ENCODE measurements around the gene REM1.
A peak's percentile ranks its signal among the peaks of the same experiment; 100 is the strongest.
"Not testable (repeated sequence)": the region's sequence is repeated elsewhere in the genome, so short reads cannot be mapped to it uniquely, and the experiment has no call there.

REM1 gene

DNA sequence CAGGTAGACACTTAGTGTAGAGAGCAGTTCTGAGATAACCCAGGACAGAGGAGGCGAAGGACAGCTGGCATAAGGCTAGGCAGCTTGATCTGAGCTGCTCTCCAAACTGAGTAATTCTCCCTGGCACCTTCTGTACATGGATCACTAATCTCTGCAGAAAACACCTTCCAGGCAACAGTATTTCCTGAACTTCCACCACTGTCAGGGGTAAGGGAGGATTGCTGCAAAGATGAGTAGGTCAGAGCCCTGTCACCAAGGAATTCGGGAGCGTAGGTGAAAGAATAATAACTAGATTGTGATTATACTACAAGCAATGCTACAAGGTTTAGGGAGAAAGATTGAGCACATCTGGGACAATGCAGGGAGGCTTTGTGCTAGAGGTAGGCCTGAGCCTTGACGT, 41.1 kb downstream of the REM1 start:
- DNase-seq, result no peak
- in situ Hi-C loops (cut with HindIII; ENCODE audit: low pct_ligation_motif_present, low pct_unique_long_range_greater_than_20kb, low sequenced_read_pairs), result no loop called here

GRCh38 chr20:31516651-31517050, 41.6 kb downstream of the REM1 start:
- in situ Hi-C loops (cut with HindIII; ENCODE audit: low pct_ligation_motif_present, low pct_unique_long_range_greater_than_20kb, low sequenced_read_pairs), result no loop called here
- DNase-seq, result no peak

DNA sequence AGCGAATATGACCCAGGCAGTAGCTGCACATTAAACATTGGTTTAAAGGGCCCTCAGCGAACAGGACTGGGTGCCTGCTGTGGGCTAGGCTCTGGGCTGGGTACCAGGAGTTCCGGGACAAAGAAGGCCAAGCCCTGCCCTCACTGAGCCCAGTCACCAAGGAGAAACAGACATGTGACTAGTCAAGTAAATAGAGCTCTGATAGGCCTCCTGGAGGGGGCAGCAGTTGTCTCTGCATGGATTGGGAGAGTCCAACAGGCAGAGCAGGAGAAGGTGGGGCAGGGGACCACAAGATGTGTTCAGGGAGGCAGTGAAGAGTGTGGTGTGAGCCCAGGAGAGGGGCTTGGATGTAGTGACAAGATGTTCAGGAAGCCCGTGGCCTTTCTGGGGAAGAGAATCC, 42.3 kb downstream of the REM1 start:
- in situ Hi-C loops (cut with HindIII; ENCODE audit: low pct_ligation_motif_present, low pct_unique_long_range_greater_than_20kb, low sequenced_read_pairs), result no loop called here
- DNase-seq, result peak; percentile 74

GRCh38 chr20:31521267-31521666, 46.2 kb downstream of the REM1 start:
- in situ Hi-C loops (cut with HindIII; ENCODE audit: low pct_ligation_motif_present, low pct_unique_long_range_greater_than_20kb, low sequenced_read_pairs); DNase-seq: not testable (repeated sequence)

GRCh38 chr20:31522731-31523130, 47.6 kb downstream of the REM1 start:
- in situ Hi-C loops (cut with HindIII; ENCODE audit: low pct_ligation_motif_present, low pct_unique_long_range_greater_than_20kb, low sequenced_read_pairs), result no loop called here
- DNase-seq, result no peak

DNA sequence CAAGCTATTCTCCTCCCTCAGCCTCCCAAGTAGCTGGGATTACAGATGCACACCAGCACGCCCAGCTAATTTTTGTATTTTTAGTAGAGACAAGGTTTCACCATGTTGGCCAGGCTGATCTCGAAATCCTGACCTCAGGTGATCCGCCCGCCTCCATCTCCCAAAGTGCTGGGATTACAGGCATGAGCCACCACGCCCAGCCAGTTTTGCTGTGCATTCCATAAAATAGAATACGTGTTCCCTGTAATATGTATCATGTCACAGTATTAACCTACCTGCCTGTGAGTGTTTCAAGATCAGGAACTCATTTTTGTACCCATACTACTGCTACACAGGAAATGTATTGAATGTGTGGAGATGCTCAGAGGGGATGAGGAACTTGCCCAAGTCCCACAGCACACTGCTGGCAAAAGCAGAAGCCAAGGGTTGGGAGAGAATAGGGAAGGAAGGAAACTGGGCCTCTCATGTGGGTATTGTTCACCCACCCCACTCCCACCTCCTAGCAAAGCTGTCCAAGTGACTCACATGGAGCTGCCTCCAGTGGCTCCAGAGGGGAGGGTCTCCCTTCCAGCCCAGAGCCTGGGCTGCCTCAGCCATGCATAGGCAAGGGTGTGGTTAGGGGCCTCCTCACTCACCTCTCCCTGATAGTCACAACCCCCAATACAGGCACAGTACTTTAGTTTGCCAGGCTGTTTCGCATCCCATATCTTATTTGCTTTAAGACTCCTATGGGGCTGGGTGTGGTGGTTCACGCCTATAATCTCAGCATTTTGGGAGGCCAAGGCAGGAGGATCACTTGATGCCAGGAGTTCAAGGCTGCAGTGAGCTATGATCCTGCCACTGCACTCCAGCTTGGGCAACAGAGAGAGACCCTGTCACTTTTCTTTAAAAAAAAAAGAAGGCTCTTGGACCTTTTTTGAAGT, 48.5 kb downstream of the REM1 start:
- peak; percentile 28 for DNase-seq
- in situ Hi-C loops (cut with HindIII; ENCODE audit: low pct_ligation_motif_present, low pct_unique_long_range_greater_than_20kb, low sequenced_read_pairs), result no loop called here

DNA sequence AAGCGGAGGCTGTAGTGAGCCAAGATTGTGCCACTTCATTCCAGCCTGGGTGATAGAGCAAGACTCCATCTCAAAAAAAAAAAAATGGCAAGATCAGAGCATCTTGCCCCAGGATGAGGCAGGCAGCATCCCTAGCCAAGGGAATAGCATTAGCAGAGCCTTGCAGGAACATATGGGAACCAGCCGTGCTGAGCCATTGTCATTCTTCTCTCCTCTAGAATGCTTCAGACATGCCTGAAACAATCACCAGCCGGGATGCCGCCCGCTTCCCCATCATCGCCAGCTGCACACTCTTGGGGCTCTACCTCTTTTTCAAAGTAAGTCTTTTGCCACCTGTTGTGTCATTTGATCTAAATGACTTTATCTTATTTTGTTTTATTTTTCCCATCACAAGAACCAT, 52.2 kb downstream of the REM1 start:
- DNase-seq, result no peak
- in situ Hi-C loops (cut with HindIII; ENCODE audit: low pct_ligation_motif_present, low pct_unique_long_range_greater_than_20kb, low sequenced_read_pairs), result no loop called here
